GM18858 (cell line): ENCODE measurements around the gene SPEM1.

Source experiments
- ATAC-seq: cut with Tn5 transposase; IDR thresholded peaks from one replicate; pipeline ENCODE4 v1.9.1; 2021; ENCODE audit not compliant: unreplicated experiment

SPEM1 gene, protein sequence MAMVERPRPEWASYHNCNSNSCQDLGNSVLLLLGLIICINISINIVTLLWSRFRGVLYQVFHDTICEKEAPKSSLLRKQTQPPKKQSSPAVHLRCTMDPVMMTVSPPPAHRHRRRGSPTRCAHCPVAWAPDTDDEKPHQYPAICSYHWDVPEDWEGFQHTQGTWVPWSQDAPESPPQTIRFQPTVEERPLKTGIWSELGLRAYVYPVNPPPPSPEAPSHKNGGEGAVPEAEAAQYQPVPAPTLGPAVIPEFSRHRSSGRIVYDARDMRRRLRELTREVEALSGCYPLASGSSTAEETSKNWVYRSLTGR

DNA sequence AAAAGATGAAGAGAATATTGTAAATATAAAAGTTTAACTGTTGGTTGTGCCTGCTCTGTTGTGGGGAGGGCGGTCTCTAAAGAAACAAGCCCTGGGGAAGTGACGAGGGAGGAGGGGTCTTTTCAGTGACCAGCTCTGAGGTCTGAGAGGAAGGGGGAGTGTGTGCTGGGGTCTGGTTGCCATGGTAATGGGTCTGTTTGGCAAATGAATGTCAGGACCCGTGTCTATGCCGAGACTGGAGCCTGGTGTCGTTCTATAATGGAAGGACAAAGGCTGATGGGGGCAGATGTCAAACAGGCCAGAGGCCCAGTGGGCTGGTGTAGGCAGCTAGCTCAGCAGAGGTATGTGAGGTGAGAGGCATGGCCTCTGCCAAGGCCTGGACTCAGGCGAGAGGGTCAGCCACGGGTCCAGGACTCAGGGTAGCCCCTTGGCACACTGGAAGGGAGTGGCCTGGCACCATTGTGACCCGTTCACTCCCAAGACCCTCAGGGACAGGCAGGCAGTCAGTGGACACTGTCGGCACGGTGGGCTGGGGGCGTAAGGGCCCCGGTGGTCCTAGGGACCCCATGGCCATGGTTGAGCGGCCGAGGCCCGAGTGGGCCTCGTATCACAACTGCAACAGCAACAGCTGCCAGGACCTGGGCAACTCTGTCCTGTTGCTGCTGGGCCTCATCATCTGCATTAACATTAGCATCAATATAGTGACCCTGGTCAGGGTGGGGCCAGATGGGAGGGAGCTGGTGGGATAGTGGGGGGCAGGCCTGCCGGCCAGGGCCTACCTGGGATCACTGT lies at the start of gene SPEM1:
TSS of gene SPEM1 (plus strand) at position 506 of the 792 bp plus-strand sequence. CDS start at position 567, 61 bp downstream.
- no peak for ATAC-seq

DNA sequence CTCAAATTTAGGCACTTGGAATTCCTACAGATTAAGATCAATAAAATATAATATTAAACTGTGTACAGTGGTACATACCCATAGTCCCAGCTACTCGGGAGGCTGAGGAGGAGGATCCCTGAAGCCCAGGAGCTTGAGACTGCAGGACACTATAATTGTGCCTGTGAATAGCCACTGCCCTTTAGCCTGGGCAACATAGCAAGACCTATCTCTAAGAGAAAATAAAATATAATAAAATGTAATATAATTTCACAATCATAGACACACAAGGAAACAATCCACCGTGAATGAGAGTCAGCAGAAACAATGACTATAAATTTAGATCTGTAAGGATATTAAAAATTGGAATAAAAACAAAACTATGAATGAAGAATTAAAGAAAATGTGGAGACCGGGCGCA lies 49.3 kb upstream of the SPEM1 start:
- ATAC-seq, result no peak

DNA sequence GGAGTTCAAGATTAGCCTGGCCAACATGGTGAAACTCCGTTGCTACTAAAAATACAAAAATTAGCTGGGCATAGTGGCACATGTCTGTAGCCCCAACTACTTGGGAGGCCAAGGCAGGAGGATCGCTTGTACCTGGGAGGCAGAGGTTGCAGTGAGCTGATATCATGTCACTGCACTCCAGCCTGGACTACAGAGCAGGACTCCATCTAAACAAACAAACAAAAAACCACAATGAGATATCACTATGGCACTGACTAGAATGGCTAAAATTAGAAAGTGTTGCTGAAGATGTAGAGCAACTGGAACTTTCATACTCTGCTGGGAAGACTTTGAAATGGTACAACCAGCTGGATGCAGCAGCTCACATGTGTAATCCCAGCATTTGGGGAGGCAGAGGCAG lies 45.8 kb upstream of the SPEM1 start:
- ATAC-seq, result no peak

DNA sequence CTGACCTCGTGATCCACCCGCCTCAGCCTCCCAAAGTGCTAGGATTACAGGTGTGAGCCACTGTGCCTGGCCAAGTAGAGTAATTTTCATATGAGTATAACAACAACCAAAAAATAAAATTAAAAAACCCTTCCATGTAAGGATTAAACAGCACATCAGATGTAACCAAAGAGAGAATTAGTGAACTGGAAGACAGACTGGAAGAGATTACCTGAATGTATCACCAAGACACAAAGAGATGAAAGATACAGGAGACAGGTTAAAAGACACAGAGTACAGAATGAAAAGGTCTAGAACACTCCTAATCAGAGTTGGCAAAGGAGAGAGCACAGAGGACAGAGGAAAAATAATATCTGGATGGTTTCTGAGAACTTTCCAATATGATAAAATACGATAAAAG lies 41.0 kb upstream of the SPEM1 start:
- ATAC-seq, result no peak

DNA sequence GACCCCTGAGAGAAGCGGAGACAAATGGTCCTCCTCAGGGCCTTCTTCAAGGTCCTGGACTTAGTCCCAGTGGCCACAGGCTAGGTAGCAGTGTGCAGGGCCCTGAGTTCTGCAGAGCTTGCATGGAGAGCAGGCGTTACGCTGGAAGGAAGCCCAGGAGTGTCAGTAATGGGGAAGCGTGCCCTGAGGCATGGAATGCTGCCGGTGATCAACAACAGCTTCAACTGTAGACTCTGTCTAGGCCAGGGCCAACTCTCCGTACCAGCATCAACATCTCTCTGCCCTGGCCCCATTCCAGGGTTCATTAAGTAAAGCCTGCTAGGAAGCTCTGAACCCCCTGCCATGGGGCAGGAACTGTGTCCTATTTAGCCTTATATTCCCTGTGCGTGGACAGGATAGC lies 39.8 kb upstream of the SPEM1 start:
- no peak for ATAC-seq

DNA sequence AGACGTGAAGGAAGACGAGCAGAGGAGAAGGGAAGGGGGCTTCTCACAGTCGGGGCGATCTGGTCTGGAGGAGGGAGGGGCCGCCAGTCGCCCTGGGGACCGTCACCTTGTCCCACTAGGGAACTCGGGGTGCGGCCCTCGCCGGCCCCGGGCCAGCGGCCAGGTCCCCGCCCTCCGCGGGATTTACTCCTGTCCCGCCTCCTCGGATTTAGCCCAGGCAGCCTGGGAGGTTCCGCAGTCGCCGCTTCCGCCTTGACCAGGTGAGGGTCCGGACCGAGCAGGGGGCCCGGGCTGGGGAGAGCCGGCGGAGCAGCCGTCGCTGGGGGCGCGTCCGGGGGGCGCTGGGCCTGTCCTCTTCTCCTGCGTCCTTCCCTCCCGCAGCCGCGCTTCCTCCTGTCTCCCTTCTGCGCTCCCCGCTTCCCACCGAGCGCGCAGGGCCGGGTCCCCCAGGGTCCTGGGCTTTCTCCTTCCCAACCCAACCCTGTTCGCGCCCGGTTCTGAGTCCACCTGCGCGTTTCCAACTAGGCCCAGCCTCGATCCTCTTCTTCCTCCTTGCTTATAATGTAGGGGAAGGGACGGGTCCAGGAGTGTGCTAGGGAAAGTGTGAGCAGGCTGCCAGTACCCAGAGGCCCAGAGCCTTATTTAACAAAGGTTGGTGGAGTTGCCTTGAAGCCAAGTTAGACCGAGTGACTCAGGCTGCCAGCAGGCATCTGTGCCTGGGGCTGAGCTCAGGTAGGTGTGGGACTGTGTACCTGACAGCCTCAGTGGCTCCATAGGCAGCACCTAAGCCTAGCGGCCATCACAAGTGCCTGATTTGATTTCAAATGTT lies 39.1 kb upstream of the SPEM1 start, which contains the start of gene TNK1:
TSS of gene TNK1 (plus strand) at position 235 of the 829 bp plus-strand sequence. CDS start 1,838 bp downstream, outside the sequence.
- no peak for ATAC-seq

DNA sequence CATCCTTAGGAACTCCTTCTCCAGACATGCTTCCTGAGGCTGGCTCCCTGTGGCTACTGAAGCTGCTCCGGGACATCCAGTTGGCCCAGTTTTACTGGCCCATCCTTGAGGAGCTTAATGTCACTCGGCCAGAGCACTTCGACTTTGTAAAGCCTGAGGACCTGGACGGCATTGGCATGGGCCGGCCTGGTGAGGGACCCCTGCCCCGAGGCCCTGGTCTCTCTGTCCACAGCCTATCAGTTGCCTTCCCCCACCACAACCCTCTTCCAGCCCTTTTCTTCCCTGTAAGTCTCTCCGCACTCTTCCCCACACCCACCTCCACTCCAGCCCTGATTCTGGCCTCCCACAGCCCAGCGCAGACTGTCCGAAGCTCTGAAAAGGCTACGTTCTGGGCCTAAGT lies 37.2 kb upstream of the SPEM1 start:
- ATAC-seq, result no peak

DNA sequence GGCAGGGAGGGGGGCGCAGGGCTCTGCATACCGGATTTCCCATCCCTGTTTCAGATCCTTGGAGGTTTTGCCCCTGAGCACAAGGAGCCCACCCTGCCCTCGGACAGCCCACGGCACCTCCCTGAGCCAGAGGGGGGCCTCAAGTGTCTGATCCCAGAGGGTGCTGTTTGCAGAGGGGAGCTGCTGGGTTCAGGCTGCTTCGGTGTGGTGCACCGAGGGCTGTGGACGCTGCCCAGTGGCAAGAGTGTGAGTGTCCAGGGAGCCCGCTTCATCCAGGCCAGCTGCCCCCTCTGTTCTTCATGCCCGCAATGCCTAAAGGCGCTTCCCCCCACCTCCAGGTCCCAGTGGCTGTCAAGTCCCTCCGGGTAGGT lies 36.8 kb upstream of the SPEM1 start:
- ATAC-seq, result no peak

DNA sequence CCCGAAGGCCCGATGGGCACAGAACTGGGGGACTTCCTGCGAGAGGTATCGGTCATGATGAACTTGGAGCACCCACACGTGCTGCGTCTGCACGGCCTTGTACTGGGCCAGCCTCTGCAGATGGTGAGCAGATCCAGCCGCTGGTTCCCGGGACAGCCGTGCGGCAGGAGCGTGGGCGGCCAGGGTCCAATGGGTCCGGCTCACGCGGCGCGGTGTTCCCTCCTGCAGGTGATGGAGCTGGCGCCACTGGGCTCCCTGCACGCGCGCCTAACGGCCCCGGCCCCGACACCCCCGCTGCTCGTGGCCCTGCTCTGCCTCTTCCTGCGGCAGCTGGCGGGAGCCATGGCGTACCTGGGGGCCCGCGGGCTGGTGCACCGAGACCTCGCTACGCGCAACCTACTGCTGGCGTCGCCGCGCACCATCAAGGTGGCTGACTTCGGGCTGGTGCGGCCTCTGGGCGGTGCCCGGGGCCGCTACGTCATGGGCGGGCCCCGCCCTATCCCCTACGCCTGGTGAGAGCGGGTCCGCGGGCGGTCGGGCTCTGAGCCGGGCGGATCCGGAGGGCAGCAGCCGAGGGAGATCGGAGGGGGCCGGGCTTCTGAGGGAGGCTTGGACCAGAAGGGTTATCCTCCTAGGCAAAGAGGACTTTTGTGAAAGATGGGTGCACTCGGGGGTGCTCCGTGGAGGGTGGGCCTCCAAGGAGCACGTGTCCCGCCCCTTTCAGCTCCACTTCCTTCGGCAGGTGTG lies 36.2 kb upstream of the SPEM1 start:
- peak; percentile 42 for ATAC-seq

DNA sequence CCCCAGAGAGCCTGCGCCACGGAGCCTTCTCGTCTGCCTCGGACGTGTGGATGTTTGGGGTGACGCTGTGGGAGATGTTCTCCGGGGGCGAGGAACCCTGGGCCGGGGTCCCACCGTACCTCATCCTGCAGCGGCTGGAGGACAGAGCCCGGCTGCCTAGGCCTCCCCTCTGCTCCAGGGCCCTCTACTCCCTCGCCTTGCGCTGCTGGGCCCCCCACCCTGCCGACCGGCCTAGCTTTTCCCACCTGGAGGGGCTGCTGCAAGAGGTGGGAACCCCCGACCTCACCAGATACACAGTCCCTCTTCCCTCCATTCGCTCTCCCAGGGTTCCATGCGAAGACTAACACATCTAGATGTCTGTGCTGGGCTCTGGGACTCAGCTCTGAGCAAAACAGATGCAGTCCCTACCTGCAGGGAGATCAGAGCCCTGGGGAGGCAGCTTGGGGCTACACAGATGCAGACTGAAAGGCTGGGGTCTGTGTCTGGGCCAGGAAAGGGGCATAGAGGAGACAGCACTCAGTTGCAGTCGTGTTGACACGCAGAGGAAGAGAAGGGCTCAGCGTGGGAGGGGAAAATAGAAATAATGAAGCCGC lies 35.5 kb upstream of the SPEM1 start:
- ATAC-seq, result no peak

DNA sequence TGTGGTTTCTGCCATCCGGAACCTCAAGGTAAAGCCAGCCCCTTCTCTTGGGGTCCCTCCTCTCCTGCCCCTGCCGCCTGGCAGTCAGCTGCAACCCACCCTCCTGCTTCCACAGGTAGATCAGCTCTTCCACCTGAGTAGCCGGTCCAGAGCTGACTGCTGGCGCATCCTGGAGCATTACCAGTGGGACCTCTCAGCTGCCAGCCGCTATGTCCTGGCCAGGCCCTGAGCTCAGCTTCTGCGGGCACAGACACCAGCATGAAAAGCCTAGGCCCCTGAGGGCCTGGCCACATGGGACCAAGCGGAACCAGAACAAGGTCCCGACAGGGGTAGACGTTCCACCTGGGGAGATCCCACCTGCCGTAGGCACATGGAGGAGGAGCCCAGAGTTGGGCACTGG lies 31.3 kb upstream of the SPEM1 start:
- no peak for ATAC-seq

DNA sequence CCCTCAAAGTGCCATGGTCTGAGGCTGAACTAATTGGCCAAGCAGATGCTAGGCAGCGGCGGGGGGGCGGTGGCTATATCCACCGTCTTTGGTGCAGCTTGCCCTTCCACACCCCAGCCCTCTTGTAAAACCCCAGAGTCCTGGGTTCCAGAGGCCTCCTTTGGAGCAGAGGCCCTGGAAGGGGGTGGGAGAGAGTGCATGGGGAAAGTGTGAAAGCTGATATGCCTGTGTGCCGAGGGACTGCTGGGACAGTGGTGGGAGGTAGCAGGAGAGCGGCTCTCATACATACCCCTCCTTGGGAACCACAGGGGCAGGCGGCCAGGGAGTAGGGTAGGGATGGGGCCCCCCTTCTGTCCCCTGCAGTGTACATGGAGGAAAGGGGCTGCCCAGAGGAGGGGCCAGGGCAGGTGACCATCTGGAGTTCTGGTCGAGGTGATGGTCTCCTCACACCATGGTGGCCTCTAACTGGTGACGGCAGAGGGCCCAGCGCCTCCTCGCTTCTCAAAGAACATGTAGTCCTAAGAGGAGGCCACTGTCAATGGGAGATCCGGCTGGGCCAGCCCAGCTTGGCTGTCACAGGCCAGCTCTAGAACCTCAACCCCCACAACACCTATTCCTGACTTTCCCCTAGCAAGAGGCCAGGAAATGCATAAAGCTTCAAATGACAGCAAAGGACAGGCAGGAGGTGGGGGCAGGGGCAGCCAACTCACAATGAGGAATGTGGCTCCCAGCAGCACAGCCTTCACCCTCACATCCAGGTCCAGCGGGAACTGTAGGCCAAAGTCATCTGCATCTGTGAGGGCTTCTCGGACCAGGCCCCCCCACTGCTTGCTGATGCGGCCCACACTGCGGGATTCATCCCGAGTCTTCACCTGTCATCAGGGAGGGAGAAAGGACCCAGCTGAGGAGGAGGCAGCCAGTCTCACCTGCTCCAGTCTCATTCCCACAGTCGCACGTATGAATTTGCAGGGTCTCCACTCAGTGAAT lies 29.9 kb upstream of the SPEM1 start:
- no peak for ATAC-seq

DNA sequence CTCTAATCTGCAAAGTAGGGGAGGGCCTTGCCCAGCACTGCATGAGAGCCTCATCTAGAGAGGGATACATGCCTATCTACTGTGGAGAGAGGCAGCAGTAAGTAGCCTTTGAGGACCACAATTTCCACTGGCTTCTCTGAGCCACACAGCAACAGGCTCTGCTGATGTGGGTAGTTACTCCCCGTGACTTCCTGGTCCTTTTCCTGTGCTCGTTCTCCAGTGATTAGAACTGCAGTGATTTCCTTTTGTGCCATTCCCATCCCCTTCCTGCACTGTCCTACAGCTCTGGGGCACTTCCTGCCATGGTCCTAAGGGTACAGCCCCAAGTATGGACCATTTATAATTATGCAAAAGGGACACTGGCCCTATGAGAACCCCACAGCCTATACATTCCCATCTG lies 28.8 kb upstream of the SPEM1 start:
- no peak for ATAC-seq

DNA sequence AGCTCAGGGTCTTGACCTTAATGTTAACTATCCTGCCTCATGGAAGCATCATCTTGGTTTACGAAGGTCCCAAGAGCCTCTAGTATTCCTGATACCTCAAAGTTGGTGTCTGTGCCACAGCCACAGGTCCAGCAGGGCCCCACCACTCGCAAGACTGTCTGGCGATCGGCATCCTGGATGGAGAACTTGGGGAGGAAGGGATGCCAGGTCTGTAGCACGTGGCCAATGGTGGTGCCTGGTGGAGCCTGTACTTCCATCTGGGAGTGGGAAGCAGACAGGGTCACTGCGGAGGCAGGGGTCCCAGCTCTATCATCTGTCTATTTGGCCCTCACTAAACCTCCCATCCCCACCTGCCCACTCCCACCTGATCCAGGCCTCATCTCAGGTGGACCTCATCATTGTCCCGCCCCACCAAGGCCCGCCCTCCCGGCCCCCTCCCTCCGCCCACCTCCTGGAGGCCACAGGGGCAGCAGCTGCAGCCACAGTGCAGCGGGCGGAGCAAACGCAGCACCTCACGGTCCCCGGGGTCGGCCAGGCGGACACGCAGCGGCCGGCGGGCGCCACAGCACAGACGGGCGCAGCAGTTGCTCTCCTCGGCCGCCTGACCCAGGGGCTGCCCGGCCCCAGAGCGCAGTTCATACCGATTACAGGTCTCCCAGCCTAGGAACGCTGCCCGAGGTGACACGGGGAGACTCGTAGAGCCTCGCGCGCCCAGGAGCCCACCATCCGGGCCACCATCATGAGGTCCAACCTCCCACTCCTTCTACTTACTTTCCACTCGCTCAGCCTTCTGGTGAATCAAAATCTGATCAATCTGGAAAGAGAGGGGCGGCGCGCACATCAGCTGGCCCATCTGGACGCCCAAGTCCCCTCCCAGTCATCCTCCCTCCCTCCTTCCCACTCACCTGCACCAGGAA lies 27.2 kb upstream of the SPEM1 start:
- ATAC-seq, result no peak

DNA sequence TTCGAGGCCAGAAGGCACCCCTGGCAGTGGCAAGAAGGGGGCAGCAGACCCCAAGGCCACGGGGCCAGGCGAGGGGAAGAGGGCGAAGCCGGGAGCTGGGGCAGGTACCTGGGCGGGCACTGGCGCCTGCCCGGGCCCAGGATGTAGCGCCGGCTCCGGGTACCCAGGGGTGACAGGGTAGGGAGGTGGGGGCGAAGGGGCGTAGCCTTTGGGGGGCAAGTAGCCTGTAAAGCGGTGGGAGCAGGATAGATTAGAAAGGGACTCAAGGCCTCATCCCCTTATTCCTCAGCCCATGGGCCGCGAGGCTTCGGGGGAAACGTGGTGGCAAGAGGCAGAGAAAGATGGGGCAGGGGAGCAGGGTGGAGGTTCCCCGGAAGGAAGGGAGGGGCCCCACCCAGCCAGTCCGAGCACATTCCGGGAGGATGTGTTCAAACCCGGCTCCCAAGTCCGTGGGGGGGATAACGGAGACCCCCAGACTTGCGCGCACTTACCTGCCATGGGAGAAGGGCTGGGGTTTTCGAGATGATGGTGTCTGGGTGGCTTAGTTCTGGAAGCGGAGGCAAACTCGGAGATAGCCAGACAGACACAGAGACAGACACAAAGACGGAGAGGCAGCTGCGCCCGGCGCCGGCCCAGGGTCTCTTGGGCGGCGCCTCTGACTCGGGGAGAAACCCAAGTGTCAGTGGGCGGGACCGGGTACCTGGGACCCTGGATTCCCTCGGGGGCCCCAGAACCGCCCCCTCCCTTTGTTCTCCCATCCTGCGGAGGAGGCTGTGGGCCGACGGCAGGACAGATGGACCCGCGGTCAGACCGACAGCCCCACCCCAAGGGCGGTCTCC lies 26.3 kb upstream of the SPEM1 start:
- ATAC-seq, result peak; percentile 14

DNA sequence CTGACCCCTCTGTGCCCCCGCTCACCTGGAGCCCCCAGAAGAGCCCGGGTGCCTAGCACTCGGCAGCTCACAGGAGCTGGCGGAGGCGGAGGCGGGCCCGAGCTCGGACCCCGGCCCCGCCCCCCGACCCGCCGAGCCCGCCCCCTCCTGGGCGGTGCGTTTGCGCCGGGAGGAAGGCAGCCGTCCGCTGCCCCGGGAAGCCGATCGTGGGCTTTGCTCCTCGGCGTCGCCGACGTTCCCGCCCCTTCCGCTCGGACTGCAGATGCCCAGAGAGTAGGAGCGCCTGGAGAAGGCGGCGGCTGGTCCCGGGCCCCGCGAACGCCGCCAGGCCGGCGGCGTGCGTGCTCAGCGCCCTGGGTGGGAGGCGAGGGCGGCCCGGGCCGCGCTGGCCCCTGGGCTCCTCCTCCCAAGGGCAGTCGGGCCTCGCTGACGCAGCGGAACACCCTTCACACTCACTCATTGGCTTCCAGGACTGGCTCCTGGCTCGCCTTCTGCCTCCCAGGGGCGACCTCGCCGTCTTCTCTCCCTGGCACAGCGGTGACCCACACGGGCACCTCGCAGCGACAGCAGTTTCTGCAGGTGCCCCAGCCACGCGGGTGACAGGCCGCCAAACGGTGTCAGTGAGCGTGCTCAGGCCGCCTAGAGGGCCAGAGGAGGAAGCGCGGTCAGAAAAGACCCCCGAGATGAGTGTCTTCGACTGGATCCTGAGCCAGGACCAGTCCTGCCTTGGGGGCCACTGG lies 25.5 kb upstream of the SPEM1 start, which contains the start of gene PLSCR3:
TSS of gene PLSCR3 (minus strand) at position 74 of the 740 bp plus-strand sequence. CDS start 415 bp downstream, outside the sequence.
- ATAC-seq, result peak; percentile 46
